ENCODE measurements around the gene STX4. TPM values are rescaled to one million over a fixed set of nuclear protein-coding genes. Genes with fewer than 3 reads are reported as not detected.
A peak's percentile ranks its signal among the peaks of the same experiment; 100 is the strongest.

Gene STX4
- total RNA-seq, 1 experiment from 2014 or later = 85.8 TPM

DNA sequence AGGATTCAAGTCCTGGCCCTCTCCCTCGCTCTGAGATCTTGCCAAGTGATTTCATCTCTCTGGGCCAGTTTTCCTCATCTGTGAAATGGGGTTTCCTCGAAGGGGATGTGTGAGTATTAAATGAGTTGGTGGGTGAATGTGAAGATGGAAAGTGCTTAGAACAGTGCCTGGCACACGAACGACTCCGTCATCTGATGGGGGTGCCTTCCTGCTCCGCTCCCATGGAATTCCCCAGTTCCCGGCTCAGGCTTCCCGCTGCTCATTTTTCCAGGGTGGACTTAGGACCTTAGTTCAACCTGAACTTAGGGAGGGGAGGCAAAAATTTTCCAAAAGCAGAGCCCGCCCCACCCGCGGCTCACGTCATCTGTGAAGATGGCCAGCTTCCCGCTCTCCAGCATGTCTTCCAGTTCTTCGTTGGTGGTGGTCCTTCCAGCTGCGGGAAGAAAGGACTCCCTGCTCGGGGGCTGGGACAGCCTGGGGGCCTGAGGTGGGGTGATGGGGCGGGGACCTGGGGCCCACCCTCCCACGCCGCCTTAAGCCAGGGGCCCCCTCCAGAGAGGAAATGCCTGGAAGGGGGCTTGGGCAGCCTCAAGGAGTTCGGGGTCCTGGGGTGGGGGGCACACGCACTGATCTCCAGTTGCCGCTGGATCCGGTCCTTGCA is 36.9 kb upstream of the STX4 start:
- intact Hi-C loops (cut with micrococcal nuclease; ENCODE audit: unreplicated experiment) = no loop called here
- H4K20me1 ChIP-seq (ENCODE audit: insufficient read depth) = no peaks in the 10 kb centered on the region
- H3F3A ChIP-seq (ENCODE audit: insufficient read depth, low read depth) = peaks cover 41% of the 10 kb centered on the region
- no peaks in the 10 kb centered on the region for H3K79me2 ChIP-seq (ENCODE audit: low read depth)
- TF ChIP-seq EZH2 (IDR thresholded peaks at IDR 0.05; ENCODE audit: low read depth) (no peak), CTCF (conservative IDR thresholded peaks at IDR 0.05) (no peak)
- peak overlapping the region; percentile 80 for H2AFZ ChIP-seq
- peaks cover 24% of the 10 kb centered on the region for H3K4me1 ChIP-seq (replicated peaks; ENCODE audit: insufficient read depth)
- H3K9me3 ChIP-seq (ENCODE audit: insufficient read depth, low read depth) = no peaks in the 10 kb centered on the region
- ChIA-PET POLR2A (ENCODE audit: unreplicated experiment) (interaction anchor here (0.6 to 1.0 kb wide), 3 partner anchors 37 to 390 kb away, joined by 3 to 29 read pairs (median 5); partner anchors contain the start of gene STX4), CTCF (interaction anchor here (0.6 to 0.8 kb wide), 2 partner anchors 9 to 10 kb away, joined by 3 to 5 read pairs; no protein-coding TSS in a partner anchor)
- no peaks in the 10 kb centered on the region for H3K36me3 ChIP-seq (ENCODE audit: low read depth)
- H3K27me3 ChIP-seq (ENCODE audit: insufficient read depth, low read depth) = no peaks in the 10 kb centered on the region
- no peak overlapping the region for H3K27ac ChIP-seq
- BruUV-seq (replicated peaks) = TSS peak; percentile 54
- H3K9me2 ChIP-seq (ENCODE audit: insufficient read depth) = no peaks in the 10 kb centered on the region
- H3K4me3 ChIP-seq = peak overlapping the region; percentile 67
- peak in 1 of 2 experiments; percentile 31 for DNase-seq
- peak overlapping the region; percentile 98 for H3K4me2 ChIP-seq

DNA sequence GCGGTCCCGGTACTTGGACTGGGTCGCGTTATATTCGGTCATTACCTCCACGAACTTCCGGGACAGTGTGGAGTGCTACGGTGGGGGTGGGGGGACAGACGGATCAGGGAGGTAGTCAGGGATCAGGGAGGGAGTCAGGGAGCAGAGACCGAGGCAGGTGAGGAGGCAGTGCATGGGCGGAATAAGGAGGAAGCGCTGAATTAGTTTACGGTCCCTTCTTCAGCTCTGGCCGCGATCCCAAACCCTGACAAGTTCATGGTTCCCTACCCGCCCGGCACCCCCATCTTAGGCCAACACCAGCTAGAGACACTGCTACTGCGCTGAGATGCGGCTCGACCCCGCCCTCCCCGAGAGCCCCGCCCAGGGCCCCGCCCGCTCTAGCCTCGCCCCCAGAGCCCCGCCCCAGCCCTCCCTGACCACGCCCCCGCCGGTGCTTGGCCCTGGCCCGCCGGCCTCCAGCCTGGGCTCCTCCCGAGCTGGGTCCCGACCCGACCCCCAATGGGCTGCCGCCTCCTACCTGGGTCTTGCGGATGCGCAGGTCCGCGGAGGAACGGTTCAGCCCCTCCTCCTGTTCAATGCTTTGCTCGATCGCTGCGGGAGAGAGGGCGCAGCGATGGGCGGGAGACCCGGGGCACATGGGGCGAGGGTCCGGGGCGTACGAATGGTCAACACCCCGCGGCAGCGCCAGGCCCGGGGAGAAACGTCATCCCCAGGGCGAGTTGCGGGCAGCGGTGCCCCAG is 36.2 kb upstream of the STX4 start:
- intact Hi-C loops (cut with micrococcal nuclease; ENCODE audit: unreplicated experiment) = loop anchor here (1.0 kb wide), 2 partner anchors 36 to 183 kb away; partner anchors contain the start of genes FUS and STX4
- no peaks in the 10 kb centered on the region for H3K9me3 ChIP-seq (ENCODE audit: insufficient read depth, low read depth)
- TF ChIP-seq EZH2 (IDR thresholded peaks at IDR 0.05; ENCODE audit: low read depth) (no peak), CTCF (conservative IDR thresholded peaks at IDR 0.05) (no peak)
- H3K4me3 ChIP-seq = peak overlapping the region; percentile 67
- H3K4me1 ChIP-seq (replicated peaks; ENCODE audit: insufficient read depth) = peaks cover 24% of the 10 kb centered on the region
- ChIA-PET POLR2A (ENCODE audit: unreplicated experiment) (interaction anchor here (0.5 to 1.0 kb wide), 5 partner anchors 20 to 480 kb away, joined by 3 to 29 read pairs (median 5); partner anchors contain the start of gene STX4), CTCF (interaction anchor here (0.6 to 0.8 kb wide), 2 partner anchors 10 to 11 kb away, joined by 3 to 5 read pairs; no protein-coding TSS in a partner anchor)
- peak; percentile 50 to 84 for DNase-seq
- H3K4me2 ChIP-seq = peak overlapping the region; percentile 98
- no peaks in the 10 kb centered on the region for H3K79me2 ChIP-seq (ENCODE audit: low read depth)
- no peaks in the 10 kb centered on the region for H3K36me3 ChIP-seq (ENCODE audit: low read depth)
- H3K9me2 ChIP-seq (ENCODE audit: insufficient read depth) = no peaks in the 10 kb centered on the region
- peak overlapping the region; percentile 80 for H2AFZ ChIP-seq
- H3F3A ChIP-seq (ENCODE audit: insufficient read depth, low read depth) = peaks cover 41% of the 10 kb centered on the region
- H3K27me3 ChIP-seq (ENCODE audit: insufficient read depth, low read depth) = no peaks in the 10 kb centered on the region
- no peaks in the 10 kb centered on the region for H4K20me1 ChIP-seq (ENCODE audit: insufficient read depth)
- H3K27ac ChIP-seq = peak overlapping the region; percentile 80
- BruUV-seq (replicated peaks) = no TSS peak
